GM12878 (cell line): Measurements from ENCODE around the gene CSN1S1. TPM values are rescaled to one million over a fixed set of nuclear protein-coding genes. Genes with fewer than 3 reads are reported as not detected.

Experiments used
- ATAC-seq: fragments of 200-7000 bp; cut with Tn5 transposase; 3 replicates; pipeline ENCODE4 v1.9.1; 2020; ENCODE audit warnings: mild to moderate bottlenecking, moderate library complexity
- BruUV-seq: library from RNA; stranded (reverse); fragments of 400-500 nt; replicated peaks from 2 replicates; lab custom pipeline; 2021; lab: Mats Ljungman, UMichigan
- CTCF ChIA-PET: fragments of 300-600 bp; sonication (Branson Sonifier 250); formaldehyde crosslinking; extraction: SDS; loops from one replicate; lab custom pipeline; 2021; ENCODE audit warnings: inconsistent platforms; lab: Yijun Ruan, JAX
- POLR2A ChIA-PET: fragments of 350-600 bp; formaldehyde crosslinking; extraction: SDS; loops from one replicate; lab custom pipeline; 2021; ENCODE audit warnings: inconsistent platforms; lab: Charles Lee
- RAD21 ChIA-PET: fragments of 300-600 bp; sonication (Branson Sonifier 250); formaldehyde crosslinking; loops from one replicate; lab custom pipeline; 2023; ENCODE audit warnings: antibody characterized with exemption; ENCODE audit not compliant: unreplicated experiment; lab: Charles Lee
- SMC1A ChIA-PET: fragments of 300-600 bp; sonication (Branson Sonifier 250); formaldehyde crosslinking; loops from one replicate; lab custom pipeline; 2023; ENCODE audit not compliant: unreplicated experiment, uncharacterized antibody; lab: Charles Lee
- DNase-seq: peaks from one replicate; pipeline ENCODE4 v3.0.0-alpha.2; 2011; ENCODE audit warnings: low read depth, low spot score
- FAIRE-seq: peaks from 3 replicates; lab custom pipeline; 2011; peaks lifted over from hg19 to GRCh38; lab: Jason Lieb, UNC
- H2AFZ ChIP-seq: 2 replicates; pipeline ENCODE4 v1.6.0; 2011; ENCODE audit warnings: low read depth, low read length, control low read depth; ENCODE audit not compliant: control insufficient read depth
- H3K27ac ChIP-seq: 2 replicates; pipeline ENCODE4 v1.5.1; 2011; ENCODE audit warnings: control low read depth; ENCODE audit not compliant: control insufficient read depth, insufficient read depth
- H3K27me3 ChIP-seq, 2 experiments: replicated peaks in 1 of 2; 2 replicates each; pipeline versions ENCODE4 v1.6.0 to v1.6.1; 2011; ENCODE audit warnings: low read length in 1 of 2; ENCODE audit not compliant: control insufficient read depth in 2 of 2, insufficient read depth in 2 of 2
- H3K36me3 ChIP-seq, 2 experiments: 2 replicates each; pipeline ENCODE4 v1.5.1; 2011; ENCODE audit warnings: low read length in 1 of 2; ENCODE audit not compliant: control insufficient read depth in 2 of 2, insufficient read depth in 2 of 2
- H3K4me1 ChIP-seq: 2 replicates; pipeline ENCODE4 v1.6.1; 2011; ENCODE audit warnings: mild to moderate bottlenecking, low read length, moderate library complexity, mixed read lengths; ENCODE audit not compliant: control insufficient read depth, insufficient read depth
- H3K4me2 ChIP-seq: 2 replicates; pipeline ENCODE4 v1.6.0; 2011; ENCODE audit warnings: control low read depth; ENCODE audit not compliant: control insufficient read depth, insufficient read depth
- H3K4me3 ChIP-seq: fragments of 200-600 bp; sonication (generic); 2 replicates; pipeline ENCODE4 v1.5.1; 2016
- H3K79me2 ChIP-seq: 2 replicates; pipeline ENCODE4 v1.6.0; 2011; ENCODE audit warnings: low read length; ENCODE audit not compliant: control insufficient read depth, insufficient read depth
- H3K9ac ChIP-seq: 2 replicates; pipeline ENCODE4 v1.8.0; 2011; ENCODE audit warnings: low read length, control low read depth, mixed read lengths; ENCODE audit not compliant: control insufficient read depth, insufficient read depth
- H3K9me3 ChIP-seq: replicated peaks from 3 replicates; pipeline ENCODE4 v1.5.1; 2011; ENCODE audit warnings: mild to moderate bottlenecking, low read length; ENCODE audit not compliant: control insufficient read depth, insufficient read depth
- H4K20me1 ChIP-seq: 2 replicates; pipeline ENCODE4 v1.6.0; 2011; ENCODE audit not compliant: control insufficient read depth, insufficient read depth
- ASH2L ChIP-seq: fragments of 300-600, 200-600 bp; sonication (generic); IDR thresholded peaks from 2 replicates; pipeline ENCODE4 v1.6.1; 2017; ENCODE audit warnings: low read depth, mild to moderate bottlenecking, borderline replicate concordance
- CEBPB ChIP-seq, 2 experiments: fragments of 150-350 bp in 1 of 2; IDR thresholded peaks; 2 replicates each; pipeline ENCODE4 v1.6.1; 2012 to 2014; ENCODE audit warnings: low read depth in 2 of 2, low read length in 2 of 2, borderline replicate concordance in 1 of 2, inconsistent platforms in 1 of 2
- ETV6 ChIP-seq, 2 experiments: fragments of 450-650 bp in 1 of 2; IDR thresholded peaks in 1 of 2; conservative IDR thresholded peaks in 1 of 2; 2 replicates each; pipeline ENCODE4 v1.6.1; 2014; ENCODE audit warnings: antibody characterized with exemption in 1 of 2, borderline replicate concordance in 1 of 2, low read depth in 1 of 2, mild to moderate bottlenecking in 1 of 2, moderate library complexity in 1 of 2
- KDM1A ChIP-seq: fragments of 200-600 bp; sonication (generic); IDR thresholded peaks from 2 replicates; pipeline ENCODE4 v1.6.1; 2016; ENCODE audit warnings: borderline replicate concordance
- RAD21 ChIP-seq: IDR thresholded peaks from 2 replicates; pipeline ENCODE4 v1.6.1; 2011; ENCODE audit warnings: mild to moderate bottlenecking, low read depth, low read length, moderate library complexity; ENCODE audit not compliant: insufficient read depth
- SMC3 ChIP-seq: IDR thresholded peaks from 2 replicates; pipeline ENCODE4 v1.6.1; 2011; ENCODE audit warnings: low read length, improper control_type of control experiment, borderline replicate concordance
- TAF1 ChIP-seq: IDR thresholded peaks from 2 replicates; pipeline ENCODE4 v1.6.1; 2011; ENCODE audit warnings: mild to moderate bottlenecking, low read depth, low read length, borderline replicate concordance
- TBL1XR1 ChIP-seq: IDR thresholded peaks from 2 replicates; pipeline ENCODE4 v1.6.1; 2012; ENCODE audit warnings: low read depth, low read length, improper control_type of control experiment
- ZSCAN29 ChIP-seq: fragments of 450-650 bp; IDR thresholded peaks from 2 replicates; pipeline ENCODE4 v1.6.1; 2017; ENCODE audit warnings: mild to moderate bottlenecking, moderate library complexity
- in situ Hi-C: fragments of 300-500 bp; cut with MboI; formaldehyde crosslinking; loops from 9 replicates; pipeline ENCODE4 v1.14.3; 2018; ENCODE audit warnings: mixed read lengths
- intact Hi-C: fragments of 100-400 bp; cut with micrococcal nuclease; formaldehyde crosslinking; loops from one replicate; pipeline ENCODE4 v1.14.2; 2022; ENCODE audit not compliant: unreplicated experiment
- polyA plus RNA-seq, 11 experiments: library from polyadenylated mRNA; depleted of rRNA in 4 of 11; unstranded in 6 of 11; stranded (reverse) in 5 of 11; fragments of >200 nt; fragmentation: Nextera tagmentation in 4 of 11; fragmentation: Illumina TruSeq in 1 of 11; extraction: Ambion mirVana in 4 of 11; extraction: Trizol in 1 of 11; gene quantifications; 1 replicate in 1 of 11; 2 replicates in 10 of 11; pipeline versions ENCODE4 v1.2.1 to v1.2.3, GENCODE V29; 2011 to 2016; ENCODE audit warnings: inconsistent platforms in 2 of 11, missing spikeins in 2 of 11, low read depth in 1 of 11
- total RNA-seq, 4 experiments: library from RNA; depleted of rRNA in 3 of 4; stranded (reverse); fragments of >200 nt in 3 of 4; fragmentation: Illumina TruSeq in 1 of 4; extraction: Trizol in 1 of 4; gene quantifications; 2 replicates each; pipeline versions ENCODE4 v1.2.1 to v1.2.3, GENCODE V29; 2013 to 2021
- TF ChIP-seq, protein P1 (sequence below): fragments of 450-650 bp; IDR thresholded peaks from 2 replicates; pipeline ENCODE4 v1.6.1; 2016; ENCODE audit warnings: mild to moderate bottlenecking
- TF ChIP-seq, protein P2 (sequence below): fragments of 450-650 bp; formaldehyde crosslinking; IDR thresholded peaks from 2 replicates; pipeline ENCODE4 v1.4.0; 2020; ENCODE audit warnings: mild to moderate bottlenecking, moderate library complexity
- TF ChIP-seq, protein P3 (sequence below), 3 experiments: IDR thresholded peaks in 2 of 3; conservative IDR thresholded peaks in 1 of 3; 2 replicates each; pipeline ENCODE4 v1.5.1; 2011; ENCODE audit warnings: low read depth in 3 of 3, low read length in 3 of 3, mild to moderate bottlenecking in 3 of 3, control low read depth in 2 of 3, moderate library complexity in 2 of 3, inconsistent platforms in 1 of 3, mixed read lengths in 1 of 3; ENCODE audit not compliant: control insufficient read depth in 2 of 3, insufficient read depth in 1 of 3; ENCODE audit errors: extremely low read depth in 1 of 3
- TF ChIP-seq, protein P4 (sequence below): fragments of 450-650 bp; IDR thresholded peaks from 2 replicates; pipeline ENCODE4 v1.6.1; 2017; ENCODE audit warnings: antibody characterized with exemption, mild to moderate bottlenecking, moderate library complexity

The CSN1S1 gene
- total and polyA plus RNA-seq, 10 of the 15 experiments (the other 5 are each of a cell fraction or from before 2014, with no cell fraction given), result not detected

DNA sequence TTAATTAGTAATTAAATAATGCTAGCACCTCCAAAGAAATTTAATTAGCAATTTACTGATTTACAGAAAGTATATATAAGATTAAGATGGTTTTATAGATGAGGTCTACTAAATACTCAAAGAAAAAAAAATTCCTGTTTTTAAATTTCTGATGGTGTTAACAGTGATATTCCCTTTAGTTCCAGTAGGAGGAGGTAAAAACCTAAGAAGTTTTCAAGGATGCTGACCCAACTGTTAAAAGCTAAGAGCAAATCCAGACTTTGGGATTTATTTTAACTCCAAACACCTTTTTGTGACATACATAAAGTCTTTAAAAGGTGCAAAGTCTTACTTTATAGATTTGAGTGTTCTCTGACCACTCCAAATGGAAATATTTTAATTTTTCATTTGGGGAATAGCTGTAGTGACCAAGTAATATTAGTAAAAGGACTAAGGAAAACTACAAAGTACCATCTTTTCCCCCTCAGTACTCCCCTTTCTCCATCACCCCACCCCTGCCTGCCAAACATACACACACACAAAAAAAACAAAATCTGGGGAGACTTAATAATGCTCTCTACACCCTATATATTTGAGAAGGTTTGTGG, 34.2 kb upstream of the CSN1S1 start:
- Histone ChIP-seq H3K27ac (no peak overlapping the region), H3K9me3 (no peaks in the 10 kb centered on the region), H3K4me1 (no peaks in the 10 kb centered on the region), H2AFZ (no peak overlapping the region), H4K20me1 (no peaks in the 10 kb centered on the region), H3K4me2 (no peak overlapping the region), H3K79me2 (no peaks in the 10 kb centered on the region), H3K9ac (no peak overlapping the region), H3K36me3 (no peaks in the 10 kb centered on the region), H3K27me3 (no peaks in the 10 kb centered on the region), H3K4me3 (no peak overlapping the region)
- BruUV-seq, result no TSS peak
- DNase-seq, result no peak
- ChIA-PET CTCF (interaction anchor here (0.7 to 1.8 kb wide), 8 partner anchors 16 to 1092 kb away, joined by 3 to 36 read pairs (median 4); no protein-coding TSS in a partner anchor), POLR2A (no interaction called here), RAD21 (interaction anchor here (1.8 kb wide), 2 partner anchors 285 to 287 kb away, joined by 6 to 18 read pairs; no protein-coding TSS in a partner anchor), SMC1A (interaction anchor here (0.9 to 1.8 kb wide), 5 partner anchors 206 to 410 kb away, joined by 3 to 17 read pairs (median 3); no protein-coding TSS in a partner anchor)
- ATAC-seq, result no peak
- intact Hi-C loops, result loop anchor here (1.0 to 5.0 kb wide), 2 partner anchors 287 to 611 kb away; no protein-coding TSS in a partner anchor
- in situ Hi-C loops, result no loop called here
- no peak for FAIRE-seq
- peak; percentile 40; the same call in 1 of the 2 replicates for TF ChIP-seq SMC3
- no peak for TF ChIP-seq CEBPB (IDR thresholded peaks at IDR 0.05; ENCODE audit: borderline replicate concordance in 1 of 2, low read depth in 2 of 2, low read length in 2 of 2)
- TF ChIP-seq, protein P1, sequence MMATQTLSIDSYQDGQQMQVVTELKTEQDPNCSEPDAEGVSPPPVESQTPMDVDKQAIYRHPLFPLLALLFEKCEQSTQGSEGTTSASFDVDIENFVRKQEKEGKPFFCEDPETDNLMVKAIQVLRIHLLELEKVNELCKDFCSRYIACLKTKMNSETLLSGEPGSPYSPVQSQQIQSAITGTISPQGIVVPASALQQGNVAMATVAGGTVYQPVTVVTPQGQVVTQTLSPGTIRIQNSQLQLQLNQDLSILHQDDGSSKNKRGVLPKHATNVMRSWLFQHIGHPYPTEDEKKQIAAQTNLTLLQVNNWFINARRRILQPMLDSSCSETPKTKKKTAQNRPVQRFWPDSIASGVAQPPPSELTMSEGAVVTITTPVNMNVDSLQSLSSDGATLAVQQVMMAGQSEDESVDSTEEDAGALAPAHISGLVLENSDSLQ, result no peak
- no peak for TF ChIP-seq ETV6 (conservative IDR thresholded peaks at IDR 0.05 in 1 of 2, IDR thresholded peaks at IDR 0.05 in 1 of 2; ENCODE audit: borderline replicate concordance in 1 of 2, low read depth in 1 of 2)
- TF ChIP-seq ASH2L, result no peak
- TF ChIP-seq, protein P2, sequence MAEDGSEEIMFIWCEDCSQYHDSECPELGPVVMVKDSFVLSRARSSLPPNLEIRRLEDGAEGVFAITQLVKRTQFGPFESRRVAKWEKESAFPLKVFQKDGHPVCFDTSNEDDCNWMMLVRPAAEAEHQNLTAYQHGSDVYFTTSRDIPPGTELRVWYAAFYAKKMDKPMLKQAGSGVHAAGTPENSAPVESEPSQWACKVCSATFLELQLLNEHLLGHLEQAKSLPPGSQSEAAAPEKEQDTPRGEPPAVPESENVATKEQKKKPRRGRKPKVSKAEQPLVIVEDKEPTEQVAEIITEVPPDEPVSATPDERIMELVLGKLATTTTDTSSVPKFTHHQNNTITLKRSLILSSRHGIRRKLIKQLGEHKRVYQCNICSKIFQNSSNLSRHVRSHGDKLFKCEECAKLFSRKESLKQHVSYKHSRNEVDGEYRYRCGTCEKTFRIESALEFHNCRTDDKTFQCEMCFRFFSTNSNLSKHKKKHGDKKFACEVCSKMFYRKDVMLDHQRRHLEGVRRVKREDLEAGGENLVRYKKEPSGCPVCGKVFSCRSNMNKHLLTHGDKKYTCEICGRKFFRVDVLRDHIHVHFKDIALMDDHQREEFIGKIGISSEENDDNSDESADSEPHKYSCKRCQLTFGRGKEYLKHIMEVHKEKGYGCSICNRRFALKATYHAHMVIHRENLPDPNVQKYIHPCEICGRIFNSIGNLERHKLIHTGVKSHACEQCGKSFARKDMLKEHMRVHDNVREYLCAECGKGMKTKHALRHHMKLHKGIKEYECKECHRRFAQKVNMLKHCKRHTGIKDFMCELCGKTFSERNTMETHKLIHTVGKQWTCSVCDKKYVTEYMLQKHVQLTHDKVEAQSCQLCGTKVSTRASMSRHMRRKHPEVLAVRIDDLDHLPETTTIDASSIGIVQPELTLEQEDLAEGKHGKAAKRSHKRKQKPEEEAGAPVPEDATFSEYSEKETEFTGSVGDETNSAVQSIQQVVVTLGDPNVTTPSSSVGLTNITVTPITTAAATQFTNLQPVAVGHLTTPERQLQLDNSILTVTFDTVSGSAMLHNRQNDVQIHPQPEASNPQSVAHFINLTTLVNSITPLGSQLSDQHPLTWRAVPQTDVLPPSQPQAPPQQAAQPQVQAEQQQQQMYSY (CRISPR knock-in tag), result no peak
- no peak for TF ChIP-seq TBL1XR1
- TF ChIP-seq, protein P3, sequence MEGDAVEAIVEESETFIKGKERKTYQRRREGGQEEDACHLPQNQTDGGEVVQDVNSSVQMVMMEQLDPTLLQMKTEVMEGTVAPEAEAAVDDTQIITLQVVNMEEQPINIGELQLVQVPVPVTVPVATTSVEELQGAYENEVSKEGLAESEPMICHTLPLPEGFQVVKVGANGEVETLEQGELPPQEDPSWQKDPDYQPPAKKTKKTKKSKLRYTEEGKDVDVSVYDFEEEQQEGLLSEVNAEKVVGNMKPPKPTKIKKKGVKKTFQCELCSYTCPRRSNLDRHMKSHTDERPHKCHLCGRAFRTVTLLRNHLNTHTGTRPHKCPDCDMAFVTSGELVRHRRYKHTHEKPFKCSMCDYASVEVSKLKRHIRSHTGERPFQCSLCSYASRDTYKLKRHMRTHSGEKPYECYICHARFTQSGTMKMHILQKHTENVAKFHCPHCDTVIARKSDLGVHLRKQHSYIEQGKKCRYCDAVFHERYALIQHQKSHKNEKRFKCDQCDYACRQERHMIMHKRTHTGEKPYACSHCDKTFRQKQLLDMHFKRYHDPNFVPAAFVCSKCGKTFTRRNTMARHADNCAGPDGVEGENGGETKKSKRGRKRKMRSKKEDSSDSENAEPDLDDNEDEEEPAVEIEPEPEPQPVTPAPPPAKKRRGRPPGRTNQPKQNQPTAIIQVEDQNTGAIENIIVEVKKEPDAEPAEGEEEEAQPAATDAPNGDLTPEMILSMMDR (IDR thresholded peaks at IDR 0.05 in 2 of 3, conservative IDR thresholded peaks at IDR 0.05 in 1 of 3; ENCODE audit: control insufficient read depth in 2 of 3, extremely low read depth in 1 of 3, insufficient read depth in 1 of 3, low read depth in 3 of 3, low read length in 3 of 3), result peak; percentile 19 to 44 (median 34); a peak in 3 of 6 replicates
- TF ChIP-seq TAF1, result no peak
- no peak for TF ChIP-seq KDM1A
- TF ChIP-seq, protein P4, sequence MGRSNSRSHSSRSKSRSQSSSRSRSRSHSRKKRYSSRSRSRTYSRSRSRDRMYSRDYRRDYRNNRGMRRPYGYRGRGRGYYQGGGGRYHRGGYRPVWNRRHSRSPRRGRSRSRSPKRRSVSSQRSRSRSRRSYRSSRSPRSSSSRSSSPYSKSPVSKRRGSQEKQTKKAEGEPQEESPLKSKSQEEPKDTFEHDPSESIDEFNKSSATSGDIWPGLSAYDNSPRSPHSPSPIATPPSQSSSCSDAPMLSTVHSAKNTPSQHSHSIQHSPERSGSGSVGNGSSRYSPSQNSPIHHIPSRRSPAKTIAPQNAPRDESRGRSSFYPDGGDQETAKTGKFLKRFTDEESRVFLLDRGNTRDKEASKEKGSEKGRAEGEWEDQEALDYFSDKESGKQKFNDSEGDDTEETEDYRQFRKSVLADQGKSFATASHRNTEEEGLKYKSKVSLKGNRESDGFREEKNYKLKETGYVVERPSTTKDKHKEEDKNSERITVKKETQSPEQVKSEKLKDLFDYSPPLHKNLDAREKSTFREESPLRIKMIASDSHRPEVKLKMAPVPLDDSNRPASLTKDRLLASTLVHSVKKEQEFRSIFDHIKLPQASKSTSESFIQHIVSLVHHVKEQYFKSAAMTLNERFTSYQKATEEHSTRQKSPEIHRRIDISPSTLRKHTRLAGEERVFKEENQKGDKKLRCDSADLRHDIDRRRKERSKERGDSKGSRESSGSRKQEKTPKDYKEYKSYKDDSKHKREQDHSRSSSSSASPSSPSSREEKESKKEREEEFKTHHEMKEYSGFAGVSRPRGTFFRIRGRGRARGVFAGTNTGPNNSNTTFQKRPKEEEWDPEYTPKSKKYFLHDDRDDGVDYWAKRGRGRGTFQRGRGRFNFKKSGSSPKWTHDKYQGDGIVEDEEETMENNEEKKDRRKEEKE, result no peak
- TF ChIP-seq RAD21, result peak; percentile 68
- TF ChIP-seq ZSCAN29, result no peak
